Type B pancreatic cell (in vitro differentiated cells): ENCODE results near the gene RPS6KA2. TPM values are rescaled to one million over a fixed set of nuclear protein-coding genes. Genes with fewer than 3 reads are reported as not detected.

ENCODE experiments used
- DNase-seq: peaks from one replicate; pipeline ENCODE4 v3.0.0; 2021; ENCODE audit warnings: mixed read lengths; ENCODE audit not compliant: unreplicated experiment; ENCODE audit errors: extremely low spot score
- H3K27ac Mint-ChIP-seq: 2 replicates; pipeline ENCODE4 v1.8.0; 2021; ENCODE audit warnings: mild to moderate bottlenecking, mixed read lengths
- H3K27me3 Mint-ChIP-seq: 2 replicates; pipeline ENCODE4 v1.8.0; 2021; ENCODE audit warnings: mixed read lengths
- H3K36me3 Mint-ChIP-seq: 2 replicates; pipeline ENCODE4 v1.8.0; 2021; ENCODE audit warnings: mixed read lengths
- H3K4me1 Mint-ChIP-seq: one replicate; pipeline ENCODE4 v1.8.0; 2021; ENCODE audit warnings: mixed read lengths; ENCODE audit not compliant: unreplicated experiment
- H3K4me3 Mint-ChIP-seq: 2 replicates; pipeline ENCODE4 v1.8.0; 2021; ENCODE audit warnings: mild to moderate bottlenecking, mixed read lengths
- H3K9me3 Mint-ChIP-seq: 2 replicates; pipeline ENCODE4 v1.8.0; 2021; ENCODE audit warnings: mixed read lengths
- total RNA-seq: library from RNA; stranded (reverse); gene quantifications from 2 replicates; pipeline ENCODE4 v1.2.1, GENCODE V29; 2021; ENCODE audit warnings: low replicate concordance
- TF ChIP-seq, protein P1 (sequence below): fragments of 200-600 bp; sonication (generic); conservative IDR thresholded peaks from 2 replicates; pipeline ENCODE4 v1.5.0; 2021; ENCODE audit warnings: antibody characterized with exemption, mild to moderate bottlenecking

The RPS6KA2 gene
- total RNA-seq, 1 donor from 2014 or later: 23.8 TPM

DNA sequence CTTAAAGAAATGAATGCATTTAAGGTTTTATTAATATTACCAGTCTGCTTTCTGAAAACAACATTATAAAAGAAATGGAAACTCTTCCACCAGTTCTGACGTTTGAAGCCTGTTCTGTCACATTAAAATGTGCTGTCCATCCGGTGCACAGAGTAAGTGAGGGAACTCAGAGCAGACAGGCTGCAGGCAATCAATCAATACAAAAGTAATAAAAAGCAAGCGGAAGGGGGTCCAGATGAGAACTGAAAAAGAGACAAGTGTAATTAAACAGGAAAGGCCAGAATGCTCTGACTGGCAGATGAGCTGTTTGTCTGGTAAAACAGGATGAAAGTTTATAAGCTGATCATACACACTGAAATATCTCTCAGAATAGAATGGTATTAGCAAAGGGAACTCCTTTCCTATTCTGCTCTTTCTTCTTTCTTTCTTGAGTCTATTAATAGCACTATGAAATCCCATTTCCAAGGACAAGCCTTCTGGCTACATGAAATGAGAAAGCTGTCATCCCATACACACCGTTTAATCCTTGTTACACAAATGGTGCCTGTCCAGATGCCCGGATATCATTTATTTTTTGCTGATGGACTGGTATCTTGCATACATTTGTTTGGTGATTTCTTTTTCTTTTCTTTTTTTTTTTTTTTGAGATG is 134.8 kb downstream of the RPS6KA2 start:
- peaks cover 9% of the 10 kb centered on the region for H3K36me3 Mint-ChIP-seq
- TF ChIP-seq, protein P1, sequence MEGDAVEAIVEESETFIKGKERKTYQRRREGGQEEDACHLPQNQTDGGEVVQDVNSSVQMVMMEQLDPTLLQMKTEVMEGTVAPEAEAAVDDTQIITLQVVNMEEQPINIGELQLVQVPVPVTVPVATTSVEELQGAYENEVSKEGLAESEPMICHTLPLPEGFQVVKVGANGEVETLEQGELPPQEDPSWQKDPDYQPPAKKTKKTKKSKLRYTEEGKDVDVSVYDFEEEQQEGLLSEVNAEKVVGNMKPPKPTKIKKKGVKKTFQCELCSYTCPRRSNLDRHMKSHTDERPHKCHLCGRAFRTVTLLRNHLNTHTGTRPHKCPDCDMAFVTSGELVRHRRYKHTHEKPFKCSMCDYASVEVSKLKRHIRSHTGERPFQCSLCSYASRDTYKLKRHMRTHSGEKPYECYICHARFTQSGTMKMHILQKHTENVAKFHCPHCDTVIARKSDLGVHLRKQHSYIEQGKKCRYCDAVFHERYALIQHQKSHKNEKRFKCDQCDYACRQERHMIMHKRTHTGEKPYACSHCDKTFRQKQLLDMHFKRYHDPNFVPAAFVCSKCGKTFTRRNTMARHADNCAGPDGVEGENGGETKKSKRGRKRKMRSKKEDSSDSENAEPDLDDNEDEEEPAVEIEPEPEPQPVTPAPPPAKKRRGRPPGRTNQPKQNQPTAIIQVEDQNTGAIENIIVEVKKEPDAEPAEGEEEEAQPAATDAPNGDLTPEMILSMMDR: no peak
- H3K4me3 Mint-ChIP-seq: peak overlapping the region; percentile 12
- no peaks in the 10 kb centered on the region for H3K27me3 Mint-ChIP-seq
- no peaks in the 10 kb centered on the region for H3K9me3 Mint-ChIP-seq
- no peak for DNase-seq
- H3K4me1 Mint-ChIP-seq: peaks cover 27% of the 10 kb centered on the region
- H3K27ac Mint-ChIP-seq: no peak overlapping the region

DNA sequence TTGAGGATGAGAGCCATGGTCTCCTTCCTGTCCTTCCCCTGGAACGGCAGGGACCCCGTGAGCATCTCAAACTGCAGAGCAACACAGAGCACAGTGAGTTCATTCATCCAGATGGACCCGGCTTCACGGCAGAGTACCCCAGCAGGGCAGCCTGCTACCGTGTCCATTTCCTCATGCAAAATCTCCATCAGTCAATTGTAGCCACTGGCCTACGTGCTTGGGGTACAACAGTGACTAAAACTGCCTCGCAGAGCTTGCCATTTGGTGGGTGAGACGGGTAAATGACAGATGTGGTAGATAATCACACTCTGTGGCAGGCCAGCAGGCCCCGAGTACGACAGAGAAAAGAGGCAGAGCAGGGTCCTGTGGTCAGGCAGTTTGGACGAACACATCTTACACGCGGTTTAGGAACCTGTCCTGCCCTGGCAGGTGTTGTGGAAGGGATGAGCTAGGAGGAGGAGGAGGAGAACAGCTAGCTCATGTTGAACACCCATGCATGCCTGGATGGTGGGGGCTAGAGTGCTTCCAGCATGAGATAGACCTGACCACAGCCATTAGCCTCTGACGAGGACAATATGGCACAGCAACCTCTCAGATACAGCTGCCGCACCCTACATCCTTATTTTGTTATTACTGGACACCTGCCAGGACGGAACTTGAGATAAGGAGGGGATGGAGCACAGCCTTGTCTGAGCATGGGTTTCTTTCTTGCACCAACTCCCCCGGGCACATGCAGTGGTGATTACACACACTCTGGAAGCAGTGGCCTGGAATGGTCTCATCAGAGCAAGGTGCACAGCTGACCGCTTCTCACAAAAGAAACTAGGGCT is 136.2 kb downstream of the RPS6KA2 start:
- TF ChIP-seq, protein P1: no peak
- no peak overlapping the region for H3K27ac Mint-ChIP-seq
- no peak for DNase-seq
- peaks cover 11% of the 10 kb centered on the region for H3K36me3 Mint-ChIP-seq
- H3K4me1 Mint-ChIP-seq: peaks cover 27% of the 10 kb centered on the region
- H3K9me3 Mint-ChIP-seq: no peaks in the 10 kb centered on the region
- no peaks in the 10 kb centered on the region for H3K27me3 Mint-ChIP-seq
- no peak overlapping the region for H3K4me3 Mint-ChIP-seq

DNA sequence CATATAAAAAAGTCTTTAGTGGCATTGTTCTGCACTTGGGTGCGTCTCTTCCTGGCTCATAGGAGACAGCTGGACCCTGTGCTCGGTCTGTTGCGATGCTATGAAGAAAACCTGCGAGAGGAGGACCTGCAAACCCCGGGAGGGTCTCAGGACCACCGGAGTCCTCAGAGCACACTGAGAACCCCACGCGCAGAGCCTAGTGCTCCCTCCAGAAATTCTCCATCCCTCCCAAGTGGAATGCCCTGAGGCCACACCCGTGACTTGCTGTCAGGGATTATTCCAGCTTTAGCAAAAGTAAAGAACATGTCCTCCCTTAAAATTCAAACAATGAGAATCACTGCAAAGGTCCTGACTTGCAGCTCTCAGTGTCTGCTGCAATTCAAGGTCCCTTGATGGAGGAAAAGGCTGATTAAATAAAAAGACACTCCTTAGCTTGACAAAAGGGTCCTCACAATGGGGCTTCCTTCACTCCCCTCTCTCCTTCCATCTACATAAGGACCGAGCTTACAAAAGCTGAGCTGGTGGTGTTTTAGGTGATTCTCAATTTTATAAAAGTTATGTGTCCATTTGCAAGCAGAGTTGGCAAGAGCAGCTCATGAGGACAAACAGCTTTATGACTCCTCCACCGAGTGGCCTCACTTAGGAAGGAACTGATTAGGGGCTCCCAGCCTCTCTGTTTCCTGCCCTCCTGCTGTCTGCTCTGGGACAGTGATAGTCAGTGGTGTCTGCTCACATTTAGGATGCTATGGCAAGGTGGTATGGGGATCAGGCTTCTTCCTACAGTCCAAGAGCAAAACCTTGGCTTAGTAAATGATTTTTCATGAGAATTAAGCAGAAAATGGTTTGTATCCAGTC is 137.5 kb downstream of the RPS6KA2 start:
- DNase-seq: no peak
- Mint-ChIP-seq H3K36me3 (peaks cover 11% of the 10 kb centered on the region), H3K27ac (no peak overlapping the region), H3K9me3 (no peaks in the 10 kb centered on the region), H3K4me3 (no peak overlapping the region), H3K4me1 (peaks cover 22% of the 10 kb centered on the region), H3K27me3 (no peaks in the 10 kb centered on the region)
- TF ChIP-seq, protein P1: no peak

DNA sequence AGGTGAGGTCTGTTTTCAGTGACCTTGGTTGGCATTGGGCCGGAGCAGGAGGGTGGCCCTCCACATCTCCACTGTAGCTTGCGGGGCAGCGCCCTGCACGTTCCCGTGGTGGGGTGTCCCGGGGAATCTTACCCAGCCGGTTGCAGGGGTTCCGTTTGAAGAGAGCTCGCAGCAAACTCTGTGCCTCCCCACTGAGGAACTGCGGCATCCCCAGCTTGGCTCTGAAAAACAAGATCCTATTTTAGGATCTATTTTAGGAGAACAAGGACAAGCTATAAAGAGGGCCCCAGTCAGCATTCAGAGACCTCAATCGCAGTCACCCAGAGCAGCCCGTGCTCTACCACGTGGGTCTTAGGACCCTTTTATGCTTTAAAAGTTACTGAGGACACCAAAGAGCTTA is 138.3 kb downstream of the RPS6KA2 start:
- Mint-ChIP-seq H3K27ac (no peak overlapping the region), H3K9me3 (no peaks in the 10 kb centered on the region), H3K4me3 (no peak overlapping the region), H3K27me3 (no peaks in the 10 kb centered on the region), H3K36me3 (peaks cover 11% of the 10 kb centered on the region), H3K4me1 (peaks cover 22% of the 10 kb centered on the region)
- TF ChIP-seq, protein P1: no peak
- DNase-seq: no peak

DNA sequence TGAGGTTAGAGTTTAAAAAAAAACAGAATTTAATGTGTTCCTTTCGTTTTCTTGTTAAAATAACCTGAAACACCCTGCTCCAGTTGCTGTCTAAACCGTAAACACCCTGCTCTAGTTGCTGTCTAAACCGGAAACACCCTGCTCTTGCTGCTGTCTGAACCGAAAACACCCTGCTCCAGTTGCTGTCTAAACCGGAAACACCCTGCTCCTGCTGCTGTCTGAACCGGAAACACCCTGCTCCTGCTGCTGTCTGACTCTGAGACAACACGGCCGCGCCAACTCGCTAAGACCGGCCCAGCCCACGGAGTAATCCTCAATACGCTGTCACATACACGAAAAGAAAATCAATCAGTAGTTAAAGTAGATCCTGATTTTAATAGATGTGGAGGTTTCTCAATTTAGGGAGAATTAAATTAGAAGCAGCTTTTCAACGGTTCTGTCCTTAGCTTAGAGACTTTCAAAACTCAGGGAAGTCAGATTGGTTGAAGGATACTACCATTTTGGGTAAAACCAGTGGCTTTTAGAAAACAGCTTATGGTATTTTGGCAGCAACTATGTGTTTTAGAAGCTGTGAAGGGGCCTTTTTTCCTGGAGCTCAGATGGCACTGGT is 138.9 kb downstream of the RPS6KA2 start:
- Mint-ChIP-seq H3K4me1 (peaks cover 22% of the 10 kb centered on the region), H3K9me3 (no peaks in the 10 kb centered on the region), H3K27ac (peak overlapping the region; percentile 70), H3K27me3 (no peaks in the 10 kb centered on the region), H3K36me3 (peaks cover 11% of the 10 kb centered on the region), H3K4me3 (no peak overlapping the region)
- TF ChIP-seq, protein P1: no peak
- no peak for DNase-seq
